SJCRH30 (cell line): ENCODE data around the gene ZMAT3. TPM values are rescaled to one million over a fixed set of nuclear protein-coding genes. Genes with fewer than 3 reads are reported as not detected.

Experiments
- DNase-seq, 2 experiments: peaks; one replicate each; pipeline ENCODE4 v3.0.0-alpha.2; 2015 to 2020
- H3K27ac ChIP-seq: fragments of 250-450 bp; sonication (Bioruptor Pico); 2 replicates; pipeline ENCODE4 v1.5.1; 2020; ENCODE audit warnings: mild to moderate bottlenecking, moderate library complexity
- H3K27me3 ChIP-seq: fragments of 250-450 bp; sonication (Bioruptor Pico); 2 replicates; pipeline ENCODE4 v1.5.1; 2020; ENCODE audit warnings: mild to moderate bottlenecking, moderate library complexity
- H3K36me3 ChIP-seq: fragments of 250-450 bp; sonication (Bioruptor Pico); 2 replicates; pipeline ENCODE4 v1.5.1; 2020; ENCODE audit warnings: mild to moderate bottlenecking, moderate library complexity
- H3K4me1 ChIP-seq: fragments of 250-450 bp; sonication (Bioruptor Pico); 2 replicates; pipeline ENCODE4 v1.5.1; 2020; ENCODE audit warnings: mild to moderate bottlenecking, moderate library complexity
- H3K4me3 ChIP-seq: fragments of 250-450 bp; sonication (Bioruptor Pico); 2 replicates; pipeline ENCODE4 v1.5.1; 2020; ENCODE audit warnings: mild to moderate bottlenecking, moderate library complexity
- H3K9me3 ChIP-seq: fragments of 250-450 bp; sonication (Bioruptor Pico); replicated peaks from 2 replicates; pipeline ENCODE4 v1.5.1; 2020; ENCODE audit warnings: mild to moderate bottlenecking, moderate library complexity
- total RNA-seq: library from RNA; depleted of rRNA; stranded (reverse); fragments of >200 nt; shearing (Covaris generic); gene quantifications from 2 replicates; pipeline ENCODE4 v1.2.3, GENCODE V29; 2014; rRNA removed

The ZMAT3 gene
- total RNA-seq, 1 experiment from 2014 or later = 7.1 TPM

- Histone ChIP-seq H3K27me3 (no peaks in the 10 kb centered on the region), H3K4me3 (no peak overlapping the region), H3K9me3 (no peaks in the 10 kb centered on the region), H3K27ac (no peak overlapping the region), H3K36me3 (no peaks in the 10 kb centered on the region), H3K4me1 (no peaks in the 10 kb centered on the region)
- DNase-seq = no peak
Observed at GRCh38 chr3:178969004-178969700, 102.5 kb downstream of the ZMAT3 start.

Other genes starting within 250 kb of the ZMAT3 start
- gene PIK3CA, start 76.5 kb upstream of the ZMAT3 start, total RNA-seq = 12.1 and 14.4 TPM in 2 replicates
- gene KCNMB3, start 179.3 kb upstream of the ZMAT3 start, total RNA-seq = 1.3 and 1.6 TPM in 2 replicates